ENCODE data around the gene SEL1L2.

Gene SEL1L2

DNA sequence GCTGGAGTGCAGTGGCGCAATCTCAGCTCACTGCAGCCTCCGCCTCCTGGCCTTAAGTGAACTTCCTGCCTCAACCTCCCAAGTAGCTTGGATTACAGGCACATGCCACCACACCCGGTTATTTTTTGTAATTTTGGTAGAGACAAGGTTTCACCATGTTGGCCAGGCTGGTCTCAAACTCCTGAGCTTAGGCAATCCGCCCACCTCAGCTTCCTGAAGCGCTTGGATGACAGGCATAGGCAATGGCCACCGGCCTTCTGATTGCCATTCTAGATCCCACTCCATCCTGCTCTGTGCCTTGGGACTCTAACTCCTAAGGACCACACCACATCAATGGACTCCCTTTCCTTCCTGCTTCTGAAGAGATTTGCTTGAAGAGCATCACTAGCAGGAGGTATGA is 60.6 kb downstream of the SEL1L2 start:
- no peak for DNase-seq

- DNase-seq, result no peak
These were observed 61.5 kb downstream of the SEL1L2 start for GRCh38 chr20:13928901-13929300.

DNA sequence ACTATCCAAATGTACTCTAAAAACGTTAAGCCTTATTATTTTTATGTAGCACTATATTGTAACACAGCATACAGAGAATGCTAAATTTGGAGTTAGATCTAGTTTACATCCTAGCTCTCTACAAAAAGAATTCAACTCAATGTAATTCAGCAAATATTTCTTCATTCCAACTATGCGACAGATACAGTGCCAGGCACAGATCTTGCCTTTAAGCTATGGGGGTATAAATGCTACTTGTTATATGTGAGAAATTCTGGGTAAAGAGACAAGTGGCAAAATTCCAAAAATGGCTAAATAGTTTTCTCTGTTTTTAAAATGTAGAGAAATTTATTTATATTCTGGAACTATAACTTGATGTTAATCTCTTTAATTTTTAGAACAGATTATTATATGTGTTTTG is 63.2 kb downstream of the SEL1L2 start:
- DNase-seq, result no peak

DNA sequence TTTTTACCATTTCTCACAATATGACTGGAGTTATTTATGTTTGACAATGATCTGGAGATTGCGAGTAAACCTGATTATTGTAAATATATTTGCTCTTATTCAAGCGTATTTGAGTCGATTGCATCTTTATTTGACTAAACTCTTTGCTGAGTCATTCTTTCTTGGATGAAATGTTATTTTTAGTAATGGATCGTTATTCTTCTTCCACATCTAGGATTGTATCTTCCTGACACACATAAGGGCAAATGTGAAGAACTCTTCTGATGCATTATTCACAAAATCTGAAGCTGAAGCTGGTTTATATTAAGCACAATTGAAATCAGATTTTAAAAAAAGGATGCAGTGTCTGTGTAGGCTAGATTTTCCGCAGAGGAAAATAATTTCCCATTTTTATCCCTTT is 68.2 kb downstream of the SEL1L2 start:
- no peak for DNase-seq

- no peak for DNase-seq
These were observed 75.1 kb downstream of the SEL1L2 start for GRCh38 chr20:13915284-13915683.

GRCh38 chr20:13913572-13913971 is 76.8 kb downstream of the SEL1L2 start:
- DNase-seq, result no peak

DNA sequence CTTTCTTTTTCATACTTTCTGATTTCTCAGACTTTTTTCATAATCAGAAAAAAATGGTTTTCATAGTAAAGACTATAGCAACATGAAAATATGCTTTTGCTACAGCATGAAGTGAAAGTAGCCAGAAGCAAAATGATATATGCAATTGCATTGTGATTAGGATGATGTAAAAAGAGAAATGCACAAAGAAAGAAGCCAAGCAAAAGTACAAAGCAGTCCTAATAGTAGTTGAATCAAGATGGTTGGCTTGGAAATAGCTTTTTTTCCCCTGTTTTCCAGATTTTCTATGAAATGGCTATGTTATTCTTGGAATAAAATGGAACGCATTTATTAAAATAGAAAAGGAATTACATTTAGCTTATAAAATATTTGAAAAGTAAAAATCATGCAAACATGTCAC is 77.3 kb downstream of the SEL1L2 start:
- no peak for DNase-seq

DNA sequence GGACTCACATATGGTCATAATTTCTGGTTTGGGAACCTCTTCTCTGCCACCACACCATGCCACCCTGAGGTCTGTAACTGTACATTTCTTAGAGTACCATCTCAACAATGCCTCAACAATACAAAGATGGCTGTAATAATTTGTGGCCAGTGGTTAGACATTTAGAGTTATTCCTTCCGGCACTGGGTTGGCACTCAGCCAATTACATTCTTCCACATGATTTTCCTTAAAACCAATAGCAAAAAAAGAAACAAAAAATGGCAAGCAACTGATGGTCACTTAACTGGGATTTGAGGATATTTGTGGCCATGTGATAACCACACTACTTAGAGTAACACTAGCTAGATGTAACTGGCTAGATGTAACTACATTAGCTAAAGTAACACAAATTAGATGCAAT is 79.9 kb downstream of the SEL1L2 start:
- no peak for DNase-seq

GRCh38 chr20:13909067-13909466 is 81.3 kb downstream of the SEL1L2 start:
- no peak for DNase-seq

DNA sequence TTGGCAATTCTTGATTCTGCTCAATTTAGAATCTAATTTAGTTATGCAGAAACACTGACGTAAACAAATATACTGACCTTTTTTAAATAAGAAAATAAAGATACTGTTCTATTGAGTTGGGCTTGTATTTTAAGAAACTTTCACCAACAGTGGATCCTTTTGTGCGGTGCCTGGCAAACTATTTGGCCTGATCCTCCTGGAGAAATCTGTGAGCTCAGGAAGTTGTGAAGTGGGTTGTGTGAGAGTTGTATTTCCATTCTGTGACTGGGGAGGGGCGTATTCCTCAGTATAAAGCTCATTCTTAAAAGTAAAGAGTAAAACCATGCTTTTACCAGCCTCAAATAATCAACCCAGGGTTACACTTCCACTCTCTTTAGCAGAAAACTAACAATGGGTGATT is 85.6 kb downstream of the SEL1L2 start:
- DNase-seq, result no peak

DNA sequence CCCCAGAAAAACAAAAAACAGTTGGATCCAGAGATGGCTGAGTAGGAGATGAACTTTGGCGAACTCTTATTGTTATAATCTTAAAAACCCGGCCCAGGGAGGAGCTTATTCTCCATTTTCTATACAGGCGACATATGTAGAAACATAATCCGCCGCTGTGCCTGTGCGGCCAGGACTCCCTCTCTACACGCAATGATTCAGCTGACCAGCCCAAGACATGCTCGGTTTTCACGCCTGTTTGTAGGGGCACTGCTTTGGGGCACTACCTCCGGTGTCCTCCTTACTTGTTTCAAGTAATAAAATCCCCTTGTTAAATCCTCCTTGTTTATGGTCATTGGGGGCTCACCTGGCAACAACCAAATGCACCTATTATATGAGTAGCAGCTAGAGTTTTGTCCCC is 89.9 kb downstream of the SEL1L2 start:
- DNase-seq, result no peak

- peak in 1 of 2 experiments; percentile 12 for DNase-seq
These were observed 92.3 kb downstream of the SEL1L2 start for GRCh38 chr20:13898012-13898612.

DNA sequence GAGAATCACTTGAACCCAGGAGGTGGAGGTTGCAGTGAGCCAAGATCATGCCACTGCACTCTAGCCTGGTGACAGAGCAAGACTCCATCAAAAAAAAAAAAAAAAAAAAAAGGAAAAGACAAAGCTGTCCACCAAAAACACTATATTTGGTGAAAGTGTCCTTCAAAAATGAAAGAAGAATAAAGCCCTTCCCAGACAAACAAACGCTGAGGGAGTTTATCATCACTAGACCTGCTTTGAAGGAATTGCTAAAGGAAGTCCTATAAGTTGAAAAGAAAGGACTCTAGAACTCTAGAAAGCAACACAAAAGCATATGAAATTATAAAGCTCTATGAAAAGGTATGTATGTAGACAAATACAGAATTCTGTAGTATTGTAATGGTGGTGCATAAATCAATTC is 98.8 kb downstream of the SEL1L2 start:
- no peak for DNase-seq

GRCh38 chr20:13884803-13885202 is 105.6 kb downstream of the SEL1L2 start:
- DNase-seq, result no peak

- DNase-seq, result no peak
These were observed 107.0 kb downstream of the SEL1L2 start for GRCh38 chr20:13883425-13883824.

GRCh38 chr20:13878566-13878965 is 111.8 kb downstream of the SEL1L2 start:
- no peak for DNase-seq

GRCh38 chr20:13877793-13878192 is 112.6 kb downstream of the SEL1L2 start:
- no peak for DNase-seq

DNA sequence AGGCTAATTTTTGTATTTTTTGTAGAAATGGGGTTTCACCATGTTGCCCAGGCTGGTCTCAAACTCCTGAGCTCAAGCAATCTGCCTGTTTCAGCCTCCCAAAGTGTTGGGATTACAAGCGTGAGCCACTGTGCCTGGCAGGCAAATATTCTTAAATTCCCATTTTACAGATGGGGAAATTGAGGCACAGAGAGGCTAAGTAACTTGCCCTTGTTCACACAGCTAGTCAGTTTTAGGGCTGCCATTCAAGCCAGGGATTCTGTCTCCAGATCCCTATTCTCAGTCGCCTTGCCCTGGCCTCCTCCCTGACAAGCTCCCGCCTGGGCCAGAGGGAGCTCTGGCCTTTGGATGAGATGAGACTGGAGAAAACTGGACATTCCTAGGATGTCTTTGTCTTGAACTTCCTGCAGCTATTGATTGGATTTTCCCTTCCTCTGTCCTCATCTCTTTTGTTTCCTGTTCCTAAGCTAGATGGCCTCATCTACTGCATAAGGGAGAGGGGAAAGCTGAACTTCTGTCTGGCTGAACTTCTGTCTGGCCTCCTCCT is 115.1 kb downstream of the SEL1L2 start:
- DNase-seq, result no peak

DNA sequence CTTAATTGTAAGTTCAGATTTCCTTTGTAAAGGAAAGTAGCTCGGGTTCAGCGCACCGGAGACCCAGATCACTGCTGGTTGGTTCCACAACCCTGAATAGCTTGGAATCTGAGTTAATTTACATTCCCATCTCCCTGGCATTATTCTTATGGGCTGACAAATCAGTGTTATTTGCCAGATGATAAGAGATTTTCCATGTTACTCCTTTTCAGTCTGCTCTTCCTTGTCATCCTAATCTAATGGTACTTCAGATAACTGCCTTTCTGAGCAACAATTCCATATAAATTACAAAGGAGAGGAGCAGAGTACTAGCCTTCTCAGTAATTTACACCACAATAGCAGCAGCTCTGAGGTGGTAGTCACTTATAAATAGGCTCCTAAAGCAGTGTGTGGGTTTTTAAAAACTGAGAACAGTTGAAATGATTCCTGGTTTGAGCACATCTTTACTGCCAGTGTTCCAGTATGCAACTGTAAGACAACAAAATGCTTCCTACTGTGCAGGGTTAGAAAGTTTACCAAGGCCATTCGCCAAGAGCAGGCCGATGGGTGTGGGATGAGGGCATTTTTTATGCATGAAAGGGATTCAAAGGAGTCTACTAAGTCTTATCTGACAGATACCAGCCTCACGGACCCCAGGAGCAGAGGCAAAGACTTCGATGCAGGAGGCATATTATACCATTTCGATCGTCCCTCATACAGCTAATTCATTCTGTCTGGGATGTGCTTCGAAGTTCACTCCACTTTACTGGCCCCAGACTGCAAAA is 115.8 kb downstream of the SEL1L2 start:
- DNase-seq, result no peak

DNA sequence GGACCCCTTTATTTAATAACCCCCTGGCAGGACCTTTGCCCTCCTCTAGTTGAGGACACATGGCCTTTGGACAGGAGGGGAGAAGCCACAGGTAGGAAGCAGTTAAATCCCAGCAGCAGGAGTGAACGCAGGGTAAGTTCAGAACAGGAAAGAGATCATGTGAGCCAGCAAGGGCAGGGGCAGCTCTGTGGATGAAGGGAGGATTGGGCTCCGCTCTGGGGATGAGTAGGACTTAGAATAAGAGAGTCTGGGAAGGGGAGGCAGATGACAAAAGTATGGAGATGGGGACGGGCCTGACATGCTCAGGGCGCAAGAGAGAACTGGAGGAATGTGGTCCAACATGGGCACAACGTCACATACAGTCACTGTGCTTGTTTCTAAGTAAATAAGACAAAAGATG is 116.6 kb downstream of the SEL1L2 start:
- DNase-seq, result no peak

- peak; percentile 28 to 47 for DNase-seq
These were observed 120.2 kb downstream of the SEL1L2 start for GRCh38 chr20:13870170-13870748.

- peak; percentile 96 to 97 for DNase-seq
These were observed 122.1 kb downstream of the SEL1L2 start for GRCh38 chr20:13868331-13868730.

DNA sequence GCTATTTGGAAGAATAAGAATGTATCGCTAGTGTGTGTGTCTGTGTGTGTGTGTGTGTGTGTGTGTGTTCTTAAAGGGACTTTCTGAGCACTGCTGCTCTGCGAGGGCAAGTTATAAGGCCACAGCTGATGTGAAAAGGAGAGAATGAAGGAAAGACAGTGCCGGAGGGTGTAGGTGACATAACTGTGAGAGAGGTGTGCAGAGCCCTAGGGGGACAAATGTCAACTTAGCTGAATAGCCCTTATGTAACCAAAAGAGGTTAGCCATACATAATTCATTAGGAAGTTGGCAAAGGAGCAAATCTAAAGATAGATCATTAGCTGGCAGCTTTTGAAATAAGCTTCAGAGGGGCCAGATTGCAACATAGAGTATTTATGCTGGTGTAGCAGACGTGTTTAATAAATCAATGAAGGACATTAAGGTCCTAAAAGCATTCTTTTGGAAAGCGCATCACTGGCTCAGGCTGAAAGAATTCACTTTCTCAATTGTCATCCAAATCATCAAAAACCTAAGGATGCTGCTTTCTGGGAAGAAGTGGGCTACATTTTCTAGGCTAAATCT is 124.5 kb downstream of the SEL1L2 start:
- no peak for DNase-seq

DNA sequence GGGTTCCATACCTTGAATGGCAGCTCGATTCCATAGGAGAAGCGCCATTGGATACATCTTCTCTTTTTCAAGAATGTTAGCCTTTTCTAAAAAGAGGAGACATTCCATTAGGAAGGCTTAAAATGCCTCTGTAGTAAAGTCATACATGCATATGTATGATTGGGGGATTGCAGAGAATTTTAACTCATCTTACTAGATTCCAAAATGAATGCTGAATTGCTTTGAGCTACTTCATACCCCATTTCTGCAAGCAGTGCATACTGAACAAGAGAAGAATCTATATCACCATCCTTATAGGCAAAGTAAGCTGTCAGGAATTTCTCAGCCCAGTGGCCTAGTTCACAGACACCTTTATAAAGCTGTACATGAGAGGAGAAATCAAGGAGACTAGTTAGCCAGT is 125.3 kb downstream of the SEL1L2 start:
- DNase-seq, result no peak

Measured in Kasumi-1 (cell line).